Endodermal cell (in vitro differentiated cells): ENCODE measurements around the gene RGS3. TPM values are rescaled to one million over a fixed set of nuclear protein-coding genes. Genes with fewer than 3 reads are reported as not detected.

Experiments
- DNase-seq: peaks from one replicate; pipeline ENCODE4 v3.0.0-alpha.2; 2017
- H3K27ac ChIP-seq: 2 replicates; pipeline ENCODE4 v1.5.1; 2013; ENCODE audit warnings: mild to moderate bottlenecking, low read depth, low read length, moderate library complexity
- H3K27me3 ChIP-seq: 2 replicates; pipeline ENCODE4 v1.6.1; 2013; ENCODE audit warnings: mild to moderate bottlenecking, low read length, moderate library complexity; ENCODE audit not compliant: insufficient read depth, control insufficient read depth, poor library complexity, severe bottlenecking
- H3K36me3 ChIP-seq: 2 replicates; pipeline ENCODE4 v1.7.0; 2013; ENCODE audit warnings: mild to moderate bottlenecking, low read length, moderate library complexity; ENCODE audit not compliant: control insufficient read depth, insufficient read depth
- H3K4me1 ChIP-seq: one replicate; pipeline ENCODE4 v1.7.0; 2013; ENCODE audit warnings: low read length; ENCODE audit not compliant: control insufficient read depth, insufficient read depth
- H3K4me3 ChIP-seq: 2 replicates; pipeline ENCODE4 v1.5.1; 2013; ENCODE audit warnings: mild to moderate bottlenecking, low read length, moderate library complexity
- H3K9ac ChIP-seq: 2 replicates; pipeline ENCODE4 v1.6.1; 2013; ENCODE audit warnings: mild to moderate bottlenecking, low read length, moderate library complexity; ENCODE audit not compliant: poor library complexity, severe bottlenecking; ENCODE audit errors: extremely low read depth
- H3K9me3 ChIP-seq: 2 replicates; pipeline ENCODE4 v1.6.1; 2013; ENCODE audit warnings: mild to moderate bottlenecking, low read length, moderate library complexity; ENCODE audit not compliant: control insufficient read depth
- H3K27ac Mint-ChIP-seq: 2 replicates; pipeline ENCODE4 v1.8.0; 2020; ENCODE audit warnings: mixed read lengths
- H3K27me3 Mint-ChIP-seq: 2 replicates; pipeline ENCODE4 v1.8.0; 2021; ENCODE audit warnings: mild to moderate bottlenecking, mixed read lengths; ENCODE audit not compliant: insufficient read depth
- H3K36me3 Mint-ChIP-seq: 2 replicates; pipeline ENCODE4 v1.8.0; 2020; ENCODE audit warnings: low read depth, mixed read lengths
- H3K4me1 Mint-ChIP-seq: 2 replicates; pipeline ENCODE4 v1.8.0; 2020; ENCODE audit warnings: mixed read lengths
- H3K4me3 Mint-ChIP-seq: 2 replicates; pipeline ENCODE4 v1.8.0; 2020; ENCODE audit warnings: mild to moderate bottlenecking, moderate library complexity, mixed read lengths
- H3K9me3 Mint-ChIP-seq: 2 replicates; pipeline ENCODE4 v1.8.0; 2020; ENCODE audit warnings: mild to moderate bottlenecking, mixed read lengths
- WGBS, 2 experiments: methylation state at CpG; one replicate each; pipeline versions ENCODE4 v1.1.5 to v1.1.7; 2013; ENCODE audit warnings: missing lambda C conversion rate in 2 of 2, mixed read lengths in 1 of 2; ENCODE audit not compliant: insufficient coverage in 1 of 2, insufficient read length in 1 of 2; 5-methylcytosine and 5-hydroxymethylcytosine counted together
- total RNA-seq, 2 donors: library from RNA; stranded (reverse); fragmentation: NEBNext Ultra II Directional in 1 of 2; extraction: Animal tissue kit (Norgen Biotek cat#: 25700) in 1 of 2; gene quantifications; 2 replicates in 1 of 2; 3 replicates in 1 of 2; pipeline ENCODE4 v1.2.1, GENCODE V29; 2021
- TF ChIP-seq, protein P1 (sequence below): fragments of 200-600 bp; sonication (generic); conservative IDR thresholded peaks from 2 replicates; pipeline ENCODE4 v1.5.0; 2021; ENCODE audit warnings: antibody characterized with exemption, mild to moderate bottlenecking

RGS3 gene
- total RNA-seq, 2 donors from 2014 or later, result 20.7 to 40.3 TPM

DNA sequence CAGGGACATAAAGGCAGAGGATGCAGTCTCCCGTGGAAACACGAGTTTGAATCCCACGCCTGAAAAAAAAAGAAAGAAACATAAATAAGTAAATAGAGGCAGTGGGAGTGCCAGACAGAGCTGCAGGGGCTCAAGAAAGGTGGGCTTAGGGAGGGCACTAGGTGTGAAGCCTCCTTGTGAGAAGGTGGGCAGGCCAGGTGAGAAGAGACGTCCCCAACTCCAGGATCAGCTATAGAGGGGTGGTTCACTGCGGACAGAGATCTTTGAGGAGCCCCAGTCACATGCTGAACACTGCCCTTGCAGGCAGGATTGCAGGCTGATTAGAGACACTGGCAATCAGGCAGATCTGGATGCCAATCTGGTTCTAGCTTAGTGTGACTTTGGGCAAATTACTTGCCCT is 172.1 kb downstream of the RGS3 start:
- peak; percentile 69 for DNase-seq
- H3K4me3 Mint-ChIP-seq, result no peak overlapping the region
- Histone ChIP-seq H3K9ac (no peak overlapping the region), H3K4me3 (no peak overlapping the region), H3K27me3 (peaks cover 4% of the 10 kb centered on the region), H3K4me1 (peaks cover 26% of the 10 kb centered on the region), H3K9me3 (no peaks in the 10 kb centered on the region), H3K27ac (no peak overlapping the region), H3K36me3 (no peaks in the 10 kb centered on the region)
- no peaks in the 10 kb centered on the region for H3K9me3 Mint-ChIP-seq
- H3K4me1 Mint-ChIP-seq, result peaks cover 43% of the 10 kb centered on the region
- WGBS, 2 experiments, result 75 to 85% methylated on average over 5 of the region's 5 CpGs
- TF ChIP-seq, protein P1, sequence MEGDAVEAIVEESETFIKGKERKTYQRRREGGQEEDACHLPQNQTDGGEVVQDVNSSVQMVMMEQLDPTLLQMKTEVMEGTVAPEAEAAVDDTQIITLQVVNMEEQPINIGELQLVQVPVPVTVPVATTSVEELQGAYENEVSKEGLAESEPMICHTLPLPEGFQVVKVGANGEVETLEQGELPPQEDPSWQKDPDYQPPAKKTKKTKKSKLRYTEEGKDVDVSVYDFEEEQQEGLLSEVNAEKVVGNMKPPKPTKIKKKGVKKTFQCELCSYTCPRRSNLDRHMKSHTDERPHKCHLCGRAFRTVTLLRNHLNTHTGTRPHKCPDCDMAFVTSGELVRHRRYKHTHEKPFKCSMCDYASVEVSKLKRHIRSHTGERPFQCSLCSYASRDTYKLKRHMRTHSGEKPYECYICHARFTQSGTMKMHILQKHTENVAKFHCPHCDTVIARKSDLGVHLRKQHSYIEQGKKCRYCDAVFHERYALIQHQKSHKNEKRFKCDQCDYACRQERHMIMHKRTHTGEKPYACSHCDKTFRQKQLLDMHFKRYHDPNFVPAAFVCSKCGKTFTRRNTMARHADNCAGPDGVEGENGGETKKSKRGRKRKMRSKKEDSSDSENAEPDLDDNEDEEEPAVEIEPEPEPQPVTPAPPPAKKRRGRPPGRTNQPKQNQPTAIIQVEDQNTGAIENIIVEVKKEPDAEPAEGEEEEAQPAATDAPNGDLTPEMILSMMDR, result no peak
- peak overlapping the region; percentile 88 for H3K27ac Mint-ChIP-seq
- H3K36me3 Mint-ChIP-seq, result no peaks in the 10 kb centered on the region
- no peaks in the 10 kb centered on the region for H3K27me3 Mint-ChIP-seq

DNA sequence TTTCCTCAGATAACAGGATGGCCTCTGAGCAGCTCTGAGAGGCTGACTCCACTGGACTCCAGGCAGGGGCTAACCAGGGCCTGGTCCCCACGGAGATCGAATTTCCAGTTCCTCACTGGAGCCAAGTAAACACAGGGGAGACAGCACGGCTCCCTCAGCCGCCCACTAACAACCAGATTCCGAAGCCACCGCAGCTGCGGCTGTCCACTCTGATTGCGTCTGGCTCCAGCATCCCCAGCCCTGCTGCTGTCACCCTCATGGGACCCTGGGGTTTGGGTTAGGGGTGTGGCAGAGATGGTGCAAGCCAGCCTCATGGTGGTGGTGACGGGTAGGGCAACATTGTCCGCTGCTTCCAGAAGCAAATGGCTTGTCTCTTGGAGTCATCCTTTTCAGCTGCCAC is 172.6 kb downstream of the RGS3 start:
- TF ChIP-seq, protein P1, result no peak
- H3K4me3 ChIP-seq, result no peak overlapping the region
- Mint-ChIP-seq H3K4me3 (no peak overlapping the region), H3K27ac (peak overlapping the region; percentile 88), H3K9me3 (no peaks in the 10 kb centered on the region), H3K27me3 (no peaks in the 10 kb centered on the region), H3K36me3 (no peaks in the 10 kb centered on the region), H3K4me1 (peaks cover 43% of the 10 kb centered on the region)
- H3K36me3 ChIP-seq, result no peaks in the 10 kb centered on the region
- no peak overlapping the region for H3K9ac ChIP-seq
- H3K4me1 ChIP-seq, result peaks cover 26% of the 10 kb centered on the region
- no peaks in the 10 kb centered on the region for H3K9me3 ChIP-seq
- peak; percentile 60 for DNase-seq
- 88% methylated on average over 9 to 10 of the region's 10 CpGs for WGBS, 2 experiments
- H3K27ac ChIP-seq, result no peak overlapping the region
- H3K27me3 ChIP-seq, result peaks cover 10% of the 10 kb centered on the region

DNA sequence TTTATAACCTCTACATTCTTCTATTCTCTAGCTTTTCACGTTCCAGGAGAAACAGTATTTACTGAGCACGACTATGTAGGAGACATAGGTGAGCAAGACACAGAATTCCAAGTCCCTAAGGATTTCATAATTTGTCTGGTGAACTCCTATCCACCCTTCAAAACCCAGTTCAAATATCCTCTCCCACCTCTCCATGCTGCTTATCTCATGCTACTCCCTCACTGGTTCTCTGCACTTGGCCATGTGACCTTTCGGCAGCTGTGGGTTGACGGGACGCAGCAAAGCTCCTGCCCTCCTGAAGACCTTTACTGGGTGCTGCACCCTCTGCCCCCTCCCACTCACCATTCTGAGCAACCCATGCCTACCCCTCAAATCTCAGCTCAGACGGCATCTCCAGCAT is 173.2 kb downstream of the RGS3 start:
- H3K4me3 Mint-ChIP-seq, result no peak overlapping the region
- peaks cover 43% of the 10 kb centered on the region for H3K4me1 Mint-ChIP-seq
- H3K27me3 ChIP-seq, result peaks cover 15% of the 10 kb centered on the region
- no peak for DNase-seq
- H3K9me3 Mint-ChIP-seq, result no peaks in the 10 kb centered on the region
- no peaks in the 10 kb centered on the region for H3K9me3 ChIP-seq
- H3K27ac ChIP-seq, result no peak overlapping the region
- H3K4me1 ChIP-seq, result peaks cover 26% of the 10 kb centered on the region
- H3K36me3 ChIP-seq, result no peaks in the 10 kb centered on the region
- no peaks in the 10 kb centered on the region for H3K27me3 Mint-ChIP-seq
- H3K9ac ChIP-seq, result no peak overlapping the region
- no peak overlapping the region for H3K27ac Mint-ChIP-seq
- WGBS, 2 experiments, result 87 to 100% methylated on average over 3 to 6 of the region's 6 CpGs
- H3K4me3 ChIP-seq, result no peak overlapping the region
- TF ChIP-seq, protein P1, result no peak
- no peaks in the 10 kb centered on the region for H3K36me3 Mint-ChIP-seq
